ENCODE measurements around the gene MAGEB4.
"Not testable (repeated sequence)": the region's sequence is repeated elsewhere in the genome, so short reads cannot be mapped to it uniquely, and the experiment has no call there.

MAGEB4 gene, protein sequence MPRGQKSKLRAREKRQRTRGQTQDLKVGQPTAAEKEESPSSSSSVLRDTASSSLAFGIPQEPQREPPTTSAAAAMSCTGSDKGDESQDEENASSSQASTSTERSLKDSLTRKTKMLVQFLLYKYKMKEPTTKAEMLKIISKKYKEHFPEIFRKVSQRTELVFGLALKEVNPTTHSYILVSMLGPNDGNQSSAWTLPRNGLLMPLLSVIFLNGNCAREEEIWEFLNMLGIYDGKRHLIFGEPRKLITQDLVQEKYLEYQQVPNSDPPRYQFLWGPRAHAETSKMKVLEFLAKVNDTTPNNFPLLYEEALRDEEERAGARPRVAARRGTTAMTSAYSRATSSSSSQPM

DNA sequence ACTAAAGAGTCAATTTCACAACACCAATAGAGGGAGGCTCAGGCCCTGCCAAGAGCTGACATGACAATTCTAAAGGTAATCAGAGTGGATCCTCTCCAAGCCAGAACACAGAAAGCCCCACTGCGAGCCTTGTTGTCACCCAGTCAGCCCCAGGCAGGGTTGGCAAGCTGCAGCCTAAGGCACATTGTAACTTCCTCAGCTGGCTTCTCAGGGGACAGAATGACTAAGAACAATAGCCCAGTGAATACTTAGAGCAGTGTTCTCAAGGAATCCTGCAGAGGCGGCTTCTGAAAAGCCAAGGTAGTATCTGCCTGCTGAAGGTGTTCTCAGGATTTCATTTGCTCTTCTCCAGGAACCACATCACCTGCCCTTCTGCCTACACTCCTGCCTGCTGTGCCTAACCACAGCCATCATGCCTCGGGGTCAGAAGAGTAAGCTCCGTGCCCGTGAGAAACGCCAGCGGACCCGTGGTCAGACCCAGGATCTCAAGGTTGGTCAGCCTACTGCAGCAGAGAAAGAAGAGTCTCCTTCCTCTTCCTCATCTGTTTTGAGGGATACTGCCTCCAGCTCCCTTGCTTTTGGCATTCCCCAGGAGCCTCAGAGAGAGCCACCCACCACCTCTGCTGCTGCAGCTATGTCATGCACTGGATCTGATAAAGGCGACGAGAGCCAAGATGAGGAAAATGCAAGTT, at the start of gene MAGEB4:
MAGEB4 (plus strand) TSS at position 277 of the 692 bp plus-strand sequence; CDS start at position 413, 136 bp downstream.
- DNase-seq (ENCODE audit: low spot score): no peak

GRCh38 chrX:30193910-30194309, 47.9 kb upstream of the MAGEB4 start:
- not testable (repeated sequence) for DNase-seq (ENCODE audit: low spot score)

- DNase-seq (ENCODE audit: low spot score): no peak
These were observed 45.5 kb upstream of the MAGEB4 start for GRCh38 chrX:30196322-30196721.

DNA sequence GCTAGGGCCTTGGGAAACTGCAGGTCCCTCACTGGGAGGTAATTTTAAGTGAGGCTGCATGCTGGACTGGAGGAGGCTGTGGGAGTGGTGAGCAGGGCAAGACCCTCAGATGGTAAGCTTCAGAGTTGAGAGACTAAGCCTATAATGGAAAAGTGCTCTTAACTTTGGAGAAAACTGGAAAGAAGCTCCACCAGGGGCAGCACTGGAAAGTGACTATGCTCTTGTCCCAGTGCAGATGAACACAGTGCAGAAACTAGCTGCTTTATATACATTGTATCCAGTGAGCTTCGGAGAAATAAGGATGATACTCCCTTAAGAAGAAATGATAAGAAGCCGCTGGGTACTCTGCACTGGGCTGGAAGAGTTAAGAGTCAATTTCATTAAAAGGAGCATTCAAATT, 29.6 kb upstream of the MAGEB4 start:
- no peak for DNase-seq (ENCODE audit: low spot score)

DNA sequence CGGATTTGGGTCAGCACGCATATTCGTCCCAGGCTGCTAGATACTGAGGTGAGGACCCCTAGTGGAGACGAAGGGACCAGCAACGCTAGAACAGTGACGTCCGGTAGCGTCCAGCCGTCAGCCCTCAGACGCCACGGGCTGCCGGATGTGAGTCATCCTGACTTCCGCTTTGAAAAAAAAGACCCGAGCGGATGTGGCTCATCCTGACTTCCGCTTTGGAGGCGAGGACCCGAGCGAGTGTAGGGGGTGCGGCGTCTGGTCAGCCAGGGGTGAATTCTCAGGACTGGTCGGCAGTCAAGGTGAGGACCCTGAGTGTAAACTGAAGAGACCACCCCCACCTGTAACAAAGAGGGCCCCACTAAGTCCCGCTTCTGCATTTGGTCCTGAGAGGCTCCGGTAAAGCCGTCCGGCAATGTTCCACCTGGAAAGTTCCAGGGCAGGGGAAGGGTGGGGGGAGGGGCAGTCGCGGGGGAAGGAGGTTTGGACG, 26.4 kb upstream of the MAGEB4 start, which contains the start of gene MAGEB2:
MAGEB2 (plus strand) TSS at position 207 of the 487 bp plus-strand sequence. CDS start 3,018 bp downstream, outside the sequence.
- DNase-seq (ENCODE audit: low spot score): no peak

GRCh38 chrX:30217465-30217864, 24.3 kb upstream of the MAGEB4 start:
- DNase-seq (ENCODE audit: low spot score): no peak

GRCh38 chrX:30219372-30219771, 22.4 kb upstream of the MAGEB4 start:
- DNase-seq (ENCODE audit: low spot score): no peak

- DNase-seq (ENCODE audit: low spot score): no peak
These were observed 21.1 kb upstream of the MAGEB4 start for GRCh38 chrX:30220661-30221060.

- DNase-seq (ENCODE audit: low spot score): no peak
These were observed 17.3 kb upstream of the MAGEB4 start for GRCh38 chrX:30224536-30224935.

DNA sequence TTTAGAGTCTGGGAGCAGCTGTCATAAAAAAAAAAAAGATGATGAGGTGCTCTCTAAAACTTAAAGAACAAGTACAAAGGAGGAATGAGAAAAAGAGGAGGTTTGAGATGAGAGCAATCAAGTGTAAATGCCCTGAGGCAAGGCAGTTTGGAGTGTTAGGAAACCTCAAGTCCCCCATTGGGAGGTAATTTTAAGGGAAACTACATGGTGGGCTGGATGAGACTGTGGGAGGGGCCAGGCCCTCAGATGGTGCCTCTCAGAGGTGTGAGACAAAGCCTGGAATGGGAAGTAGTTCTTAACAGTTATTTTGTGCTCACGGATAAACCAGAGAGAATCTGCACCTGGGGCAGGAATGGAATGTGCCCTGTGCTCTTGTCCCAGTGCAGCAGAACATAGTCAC, 13.3 kb upstream of the MAGEB4 start:
- DNase-seq (ENCODE audit: low spot score): no peak

GRCh38 chrX:30230395-30230794, 11.4 kb upstream of the MAGEB4 start, which contains the start of gene MAGEB3:
TSS of gene MAGEB3 (plus strand) at chrX:30230657. CDS start at chrX:30235925, 5,268 bp downstream.
- no peak for DNase-seq (ENCODE audit: low spot score)

DNA sequence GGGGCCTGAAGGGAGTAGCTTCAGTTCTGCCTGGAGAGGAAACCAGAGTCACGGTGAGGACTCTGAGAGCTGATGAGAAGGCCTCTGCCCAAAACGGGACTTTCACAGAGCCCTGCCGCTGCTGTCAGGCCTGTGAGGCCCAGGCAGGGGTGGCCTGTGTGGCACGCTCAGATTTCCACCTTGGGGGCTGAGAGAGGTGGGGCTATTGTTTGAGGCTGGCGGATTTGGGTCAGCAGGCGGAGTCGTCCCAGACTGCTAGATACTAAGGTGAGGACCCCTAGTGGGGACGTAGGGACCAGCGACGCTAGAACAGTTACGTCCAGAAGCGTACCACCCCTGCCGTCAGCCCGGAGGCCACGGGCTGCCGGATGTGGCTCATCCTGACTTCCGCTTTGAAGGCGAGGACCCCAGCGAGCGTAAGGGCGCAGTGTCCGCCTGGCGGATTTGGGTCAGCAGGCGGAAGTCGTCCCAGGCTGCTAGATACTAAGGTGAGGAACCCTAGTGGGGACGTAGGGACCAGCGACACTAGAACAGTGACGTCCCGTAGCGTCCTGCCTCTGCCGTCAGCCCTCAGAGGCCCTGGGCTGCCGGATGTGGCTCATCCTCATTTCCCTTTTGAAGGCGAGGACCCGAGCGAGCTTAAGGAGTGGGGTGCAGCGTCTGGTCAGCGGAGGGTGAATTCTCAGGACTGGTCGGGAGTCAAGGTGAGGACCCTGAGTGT, 5.1 kb downstream of the MAGEB4 start, which contains the start of gene MAGEB1:
MAGEB1 (plus strand) TSS at position 378 of the 721 bp plus-strand sequence. CDS start 3,348 bp downstream, outside the sequence.
- DNase-seq (ENCODE audit: low spot score): no peak

- DNase-seq (ENCODE audit: low spot score): no peak
These were observed 7.1 kb downstream of the MAGEB4 start for GRCh38 chrX:30248854-30249253.

DNA sequence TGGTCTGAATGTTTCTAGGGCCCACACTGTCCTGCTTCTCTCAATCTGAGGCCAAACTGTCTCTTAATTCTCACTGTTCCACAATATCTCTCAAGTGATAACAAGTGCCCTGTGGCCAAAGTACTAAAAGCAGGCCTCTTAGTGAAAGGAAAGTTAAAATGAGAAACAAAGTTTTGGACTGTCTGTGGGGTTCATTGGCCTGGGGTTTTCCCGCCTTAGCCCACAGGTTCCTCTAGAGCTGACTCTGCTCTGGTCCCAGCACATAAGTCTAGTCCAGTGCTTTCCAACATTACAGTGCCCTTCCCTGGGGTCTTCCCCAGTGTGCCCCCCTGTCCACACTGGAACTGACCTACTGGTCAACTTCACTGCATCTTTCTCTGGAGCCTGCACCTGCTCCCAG, 11.5 kb downstream of the MAGEB4 start:
- DNase-seq (ENCODE audit: low spot score): no peak

DNA sequence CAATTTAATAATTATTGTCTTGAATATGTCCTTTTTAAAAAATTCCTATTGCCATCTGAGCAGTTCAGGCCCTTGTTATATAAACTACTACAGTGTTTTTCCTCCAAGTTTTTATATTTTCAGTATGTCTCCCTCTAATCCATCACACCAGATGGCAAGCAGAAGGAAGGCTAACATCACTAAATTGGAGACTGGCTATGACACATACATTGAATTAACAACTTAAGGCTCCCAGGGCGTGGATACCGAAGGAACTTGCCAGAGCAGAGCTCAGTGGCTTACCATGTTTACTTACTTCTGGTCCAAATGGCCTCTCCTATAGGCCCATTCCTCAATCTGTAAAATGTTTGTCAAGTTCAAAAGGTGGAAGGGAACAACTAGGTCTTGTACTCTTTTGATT, 18.1 kb downstream of the MAGEB4 start:
- DNase-seq (ENCODE audit: low spot score): no peak

DNA sequence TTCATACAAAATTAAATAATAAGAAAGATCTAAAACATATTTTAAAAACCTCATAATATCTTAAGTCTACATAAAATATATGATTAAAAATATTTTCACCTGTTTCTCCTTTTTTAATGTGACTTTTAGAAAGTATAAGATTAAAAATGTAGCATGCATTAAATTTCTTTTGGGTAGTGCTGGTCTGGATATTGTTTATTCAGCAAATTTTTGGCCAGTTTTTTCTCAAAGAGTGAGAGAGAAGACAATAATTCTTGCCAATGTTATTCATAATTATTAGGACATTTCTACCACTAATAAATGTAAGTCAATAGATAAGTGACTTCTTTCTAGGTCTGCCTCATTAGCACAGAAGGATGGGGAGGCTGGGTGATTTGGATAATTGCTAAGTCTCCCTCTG, 19.2 kb downstream of the MAGEB4 start:
- no peak for DNase-seq (ENCODE audit: low spot score)

GRCh38 chrX:30262763-30263162, 21.0 kb downstream of the MAGEB4 start:
- no peak for DNase-seq (ENCODE audit: low spot score)

DNA sequence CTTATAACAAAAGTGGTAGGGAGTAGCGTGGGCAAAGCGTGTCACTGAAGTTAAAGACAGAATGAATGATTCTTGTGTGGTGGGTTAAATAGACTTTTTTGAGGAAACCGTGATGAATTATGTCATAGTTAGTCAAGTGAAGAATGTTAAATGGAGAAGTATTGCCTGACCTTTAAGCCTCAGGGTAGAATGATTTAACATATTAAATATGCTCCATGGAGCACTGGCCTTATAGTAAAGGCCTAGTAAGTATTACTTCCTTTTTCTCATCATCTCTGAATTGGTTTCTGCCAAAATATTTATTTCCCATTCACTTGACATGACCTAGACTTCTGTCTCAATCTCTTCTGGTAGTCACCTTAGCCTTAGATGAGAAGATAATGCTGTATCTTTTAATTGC, 28.8 kb downstream of the MAGEB4 start:
- no peak for DNase-seq (ENCODE audit: low spot score)

GRCh38 chrX:30275498-30275897, 33.7 kb downstream of the MAGEB4 start:
- peak; percentile 2 for DNase-seq (ENCODE audit: low spot score)

DNA sequence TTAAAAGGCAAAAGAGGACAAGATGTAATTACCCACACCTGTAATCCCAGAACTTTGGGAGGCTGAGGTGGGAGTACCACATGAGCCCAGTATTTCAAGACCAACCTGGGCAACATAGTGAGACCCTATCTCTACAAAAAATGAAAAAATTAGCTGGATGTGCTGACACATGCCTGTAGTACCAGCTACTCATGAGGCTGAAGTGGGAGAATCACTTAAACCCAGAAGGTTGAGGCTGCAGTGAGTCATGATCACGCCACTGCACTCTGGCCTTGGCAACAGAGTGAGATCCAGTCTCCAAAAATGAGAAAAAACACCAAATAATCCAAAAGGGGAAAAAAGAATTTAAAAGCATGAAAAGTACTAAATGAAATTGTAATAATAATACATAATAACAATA, 36.6 kb downstream of the MAGEB4 start:
- no peak for DNase-seq (ENCODE audit: low spot score)

- no peak for DNase-seq (ENCODE audit: low spot score)
These were observed 38.6 kb downstream of the MAGEB4 start for GRCh38 chrX:30280428-30280827.

DNA sequence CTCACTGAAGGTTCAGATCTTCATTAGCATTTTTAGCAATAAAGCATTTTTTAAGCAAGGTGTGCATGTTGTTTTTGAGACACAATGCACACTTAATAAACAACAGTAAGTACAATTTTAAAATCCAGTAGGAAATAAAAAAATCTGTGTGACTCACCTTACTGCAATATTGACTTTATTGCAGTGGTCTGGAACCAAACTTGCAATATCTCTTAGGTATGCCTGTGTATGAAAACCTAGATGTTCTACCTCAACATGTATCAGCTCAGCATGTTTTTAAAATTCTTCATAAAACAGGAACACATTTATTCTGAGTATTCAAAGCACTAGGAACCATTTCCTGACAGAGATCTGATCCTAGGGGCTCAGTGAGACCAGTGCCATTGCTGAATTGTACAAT, 40.7 kb downstream of the MAGEB4 start:
- DNase-seq (ENCODE audit: low spot score): no peak

All from pons (tissue), 1 donor.